H1 (cell line): ENCODE results near the gene ANXA1.
"Not testable (repeated sequence)": the region's sequence is repeated elsewhere in the genome, so short reads cannot be mapped to it uniquely, and the experiment has no call there.

Experiments
- ATF3 ChIP-seq: IDR thresholded peaks from 2 replicates; pipeline ENCODE4 v1.6.1; 2011; ENCODE audit warnings: low read depth, mild to moderate bottlenecking, low read length; ENCODE audit not compliant: insufficient read depth
- CTCF ChIP-seq, 3 experiments: IDR thresholded peaks; 1 replicate in 2 of 3; 2 replicates in 1 of 3; pipeline versions ENCODE4 v1.5.1 to v1.6.1; 2011; ENCODE audit warnings: low read length in 3 of 3, mild to moderate bottlenecking in 3 of 3, inconsistent platforms in 2 of 3, low read depth in 1 of 3, moderate library complexity in 1 of 3; ENCODE audit not compliant: insufficient read depth in 1 of 3; ENCODE audit errors: control extremely low read depth in 1 of 3
- NRF1 ChIP-seq: IDR thresholded peaks from 2 replicates; pipeline ENCODE4 v1.6.1; 2011; ENCODE audit warnings: mild to moderate bottlenecking, low read depth, low read length, improper control_type of control experiment
- POLR2AphosphoS5 ChIP-seq: IDR thresholded peaks from 2 replicates; pipeline ENCODE4 v1.6.1; 2011; ENCODE audit warnings: low read depth, low read length

- not testable (repeated sequence) for TF ChIP-seq CTCF (IDR thresholded peaks at IDR 0.05; ENCODE audit: control extremely low read depth in 1 of 3, insufficient read depth in 1 of 3, low read depth in 1 of 3, low read length in 3 of 3); NRF1; ATF3; POLR2AphosphoS5
Observed at GRCh38 chr9:73191109-73191508, 39.4 kb downstream of the ANXA1 start.
